ENCODE measurements around the gene ERI2. TPM values are rescaled to one million over a fixed set of nuclear protein-coding genes. Genes with fewer than 3 reads are reported as not detected.

Gene ERI2
- total and polyA plus RNA-seq, 2 of the 13 experiments (the other 11 are each of a cell fraction or from before 2014, with no cell fraction given) = 17.4 to 41.3 TPM

GRCh38 chr16:20806168-20807050 is at the start of gene ERI2, which contains the start of gene REXO5 (continued):
- TF ChIP-seq, protein P1, sequence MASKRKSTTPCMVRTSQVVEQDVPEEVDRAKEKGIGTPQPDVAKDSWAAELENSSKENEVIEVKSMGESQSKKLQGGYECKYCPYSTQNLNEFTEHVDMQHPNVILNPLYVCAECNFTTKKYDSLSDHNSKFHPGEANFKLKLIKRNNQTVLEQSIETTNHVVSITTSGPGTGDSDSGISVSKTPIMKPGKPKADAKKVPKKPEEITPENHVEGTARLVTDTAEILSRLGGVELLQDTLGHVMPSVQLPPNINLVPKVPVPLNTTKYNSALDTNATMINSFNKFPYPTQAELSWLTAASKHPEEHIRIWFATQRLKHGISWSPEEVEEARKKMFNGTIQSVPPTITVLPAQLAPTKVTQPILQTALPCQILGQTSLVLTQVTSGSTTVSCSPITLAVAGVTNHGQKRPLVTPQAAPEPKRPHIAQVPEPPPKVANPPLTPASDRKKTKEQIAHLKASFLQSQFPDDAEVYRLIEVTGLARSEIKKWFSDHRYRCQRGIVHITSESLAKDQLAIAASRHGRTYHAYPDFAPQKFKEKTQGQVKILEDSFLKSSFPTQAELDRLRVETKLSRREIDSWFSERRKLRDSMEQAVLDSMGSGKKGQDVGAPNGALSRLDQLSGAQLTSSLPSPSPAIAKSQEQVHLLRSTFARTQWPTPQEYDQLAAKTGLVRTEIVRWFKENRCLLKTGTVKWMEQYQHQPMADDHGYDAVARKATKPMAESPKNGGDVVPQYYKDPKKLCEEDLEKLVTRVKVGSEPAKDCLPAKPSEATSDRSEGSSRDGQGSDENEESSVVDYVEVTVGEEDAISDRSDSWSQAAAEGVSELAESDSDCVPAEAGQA (IDR thresholded peaks at IDR 0.05; ENCODE audit: low read depth) = peak; percentile 90
- TF ChIP-seq, protein P1 (CRISPR knock-in tag; IDR thresholded peaks at IDR 0.05; ENCODE audit: borderline replicate concordance) = peak; percentile 23; the same call in 1 of the 2 replicates
- TF ChIP-seq ZMYM4 (CRISPR knock-in tag; IDR thresholded peaks at IDR 0.05) (peak; percentile 98), SOX5 (CRISPR knock-in tag; IDR thresholded peaks at IDR 0.05; ENCODE audit: borderline replicate concordance) (peak; percentile 60), NPAS2 (CRISPR knock-in tag; IDR thresholded peaks at IDR 0.05; ENCODE audit: borderline replicate concordance) (no peak), ASH2L (IDR thresholded peaks at IDR 0.05; ENCODE audit: insufficient read length, low read depth, low read length) (peak; percentile 95), ZNF616 (CRISPR knock-in tag; IDR thresholded peaks at IDR 0.05; ENCODE audit: low read depth) (no peak), PAX8 (CRISPR knock-in tag; IDR thresholded peaks at IDR 0.05; ENCODE audit: borderline replicate concordance) (peak; percentile 87), ZNF83 (CRISPR knock-in tag; IDR thresholded peaks at IDR 0.05; ENCODE audit: borderline replicate concordance) (peak; percentile 96), ZNF3 (CRISPR knock-in tag; IDR thresholded peaks at IDR 0.05) (no peak), ELF3 (CRISPR knock-in tag; IDR thresholded peaks at IDR 0.05) (peak; percentile 93), POGZ (CRISPR knock-in tag; IDR thresholded peaks at IDR 0.05) (peak; percentile 98), ZNF691 (CRISPR knock-in tag; IDR thresholded peaks at IDR 0.05; ENCODE audit: borderline replicate concordance, low read depth) (peak; percentile 92)
- TF ChIP-seq, protein P2, sequence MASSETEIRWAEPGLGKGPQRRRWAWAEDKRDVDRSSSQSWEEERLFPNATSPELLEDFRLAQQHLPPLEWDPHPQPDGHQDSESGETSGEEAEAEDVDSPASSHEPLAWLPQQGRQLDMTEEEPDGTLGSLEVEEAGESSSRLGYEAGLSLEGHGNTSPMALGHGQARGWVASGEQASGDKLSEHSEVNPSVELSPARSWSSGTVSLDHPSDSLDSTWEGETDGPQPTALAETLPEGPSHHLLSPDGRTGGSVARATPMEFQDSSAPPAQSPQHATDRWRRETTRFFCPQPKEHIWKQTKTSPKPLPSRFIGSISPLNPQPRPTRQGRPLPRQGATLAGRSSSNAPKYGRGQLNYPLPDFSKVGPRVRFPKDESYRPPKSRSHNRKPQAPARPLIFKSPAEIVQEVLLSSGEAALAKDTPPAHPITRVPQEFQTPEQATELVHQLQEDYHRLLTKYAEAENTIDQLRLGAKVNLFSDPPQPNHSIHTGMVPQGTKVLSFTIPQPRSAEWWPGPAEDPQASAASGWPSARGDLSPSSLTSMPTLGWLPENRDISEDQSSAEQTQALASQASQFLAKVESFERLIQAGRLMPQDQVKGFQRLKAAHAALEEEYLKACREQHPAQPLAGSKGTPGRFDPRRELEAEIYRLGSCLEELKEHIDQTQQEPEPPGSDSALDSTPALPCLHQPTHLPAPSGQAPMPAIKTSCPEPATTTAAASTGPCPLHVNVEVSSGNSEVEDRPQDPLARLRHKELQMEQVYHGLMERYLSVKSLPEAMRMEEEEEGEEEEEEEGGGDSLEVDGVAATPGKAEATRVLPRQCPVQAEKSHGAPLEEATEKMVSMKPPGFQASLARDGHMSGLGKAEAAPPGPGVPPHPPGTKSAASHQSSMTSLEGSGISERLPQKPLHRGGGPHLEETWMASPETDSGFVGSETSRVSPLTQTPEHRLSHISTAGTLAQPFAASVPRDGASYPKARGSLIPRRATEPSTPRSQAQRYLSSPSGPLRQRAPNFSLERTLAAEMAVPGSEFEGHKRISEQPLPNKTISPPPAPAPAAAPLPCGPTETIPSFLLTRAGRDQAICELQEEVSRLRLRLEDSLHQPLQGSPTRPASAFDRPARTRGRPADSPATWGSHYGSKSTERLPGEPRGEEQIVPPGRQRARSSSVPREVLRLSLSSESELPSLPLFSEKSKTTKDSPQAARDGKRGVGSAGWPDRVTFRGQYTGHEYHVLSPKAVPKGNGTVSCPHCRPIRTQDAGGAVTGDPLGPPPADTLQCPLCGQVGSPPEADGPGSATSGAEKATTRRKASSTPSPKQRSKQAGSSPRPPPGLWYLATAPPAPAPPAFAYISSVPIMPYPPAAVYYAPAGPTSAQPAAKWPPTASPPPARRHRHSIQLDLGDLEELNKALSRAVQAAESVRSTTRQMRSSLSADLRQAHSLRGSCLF (CRISPR knock-in tag; IDR thresholded peaks at IDR 0.05; ENCODE audit: borderline replicate concordance) = peak; percentile 88; the same call in 1 of the 2 replicates
- TF ChIP-seq, protein P3, sequence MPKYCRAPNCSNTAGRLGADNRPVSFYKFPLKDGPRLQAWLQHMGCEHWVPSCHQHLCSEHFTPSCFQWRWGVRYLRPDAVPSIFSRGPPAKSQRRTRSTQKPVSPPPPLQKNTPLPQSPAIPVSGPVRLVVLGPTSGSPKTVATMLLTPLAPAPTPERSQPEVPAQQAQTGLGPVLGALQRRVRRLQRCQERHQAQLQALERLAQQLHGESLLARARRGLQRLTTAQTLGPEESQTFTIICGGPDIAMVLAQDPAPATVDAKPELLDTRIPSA (CRISPR knock-in tag; IDR thresholded peaks at IDR 0.05; ENCODE audit: borderline replicate concordance) = peak; percentile 97; the same call in 1 of the 2 replicates

All from HepG2 (cell line).